SKM-1 treated with dmso at 0.1 percent for 144 hours (cell line): ENCODE results near the gene WSCD1.

Experiments used
- DNase-seq: peaks from one replicate; lab custom pipeline; 2025; ENCODE audit not compliant: unreplicated experiment; lab: John Stamatoyannopoulos, UW

WSCD1 gene

GRCh38 chr17:6057562-6057961 lies 12.6 kb upstream of the WSCD1 start:
- no peak for DNase-seq

GRCh38 chr17:6059406-6059805 lies 10.8 kb upstream of the WSCD1 start:
- no peak for DNase-seq

GRCh38 chr17:6061290-6061689 lies 8.9 kb upstream of the WSCD1 start:
- DNase-seq, result no peak

- no peak for DNase-seq
These were observed 5.3 kb upstream of the WSCD1 start for GRCh38 chr17:6064868-6065267.

- no peak for DNase-seq
These were observed 4.8 kb upstream of the WSCD1 start for GRCh38 chr17:6065351-6065750.

- no peak for DNase-seq
These were observed 3.8 kb upstream of the WSCD1 start for GRCh38 chr17:6066183-6066948.

- no peak for DNase-seq
These were observed 3.1 kb upstream of the WSCD1 start for GRCh38 chr17:6067060-6067459.

- DNase-seq, result no peak
These were observed 292 bp downstream of the WSCD1 start for GRCh38 chr17:6070430-6070912.

GRCh38 chr17:6070913-6071511 lies 833 bp downstream of the WSCD1 start:
- no peak for DNase-seq

GRCh38 chr17:6071528-6072065 lies 1.4 kb downstream of the WSCD1 start:
- no peak for DNase-seq

- DNase-seq, result no peak
These were observed 2.0 kb downstream of the WSCD1 start for GRCh38 chr17:6072157-6072556.

- no peak for DNase-seq
These were observed 2.4 kb downstream of the WSCD1 start for GRCh38 chr17:6072611-6073010.

- DNase-seq, result no peak
These were observed 3.4 kb downstream of the WSCD1 start for GRCh38 chr17:6073620-6074019.

GRCh38 chr17:6075050-6075449 lies 4.9 kb downstream of the WSCD1 start:
- DNase-seq, result no peak

GRCh38 chr17:6075845-6076244 lies 5.7 kb downstream of the WSCD1 start:
- no peak for DNase-seq

- no peak for DNase-seq
These were observed 7.6 kb downstream of the WSCD1 start for GRCh38 chr17:6077752-6078151.

- DNase-seq, result no peak
These were observed 8.3 kb downstream of the WSCD1 start for GRCh38 chr17:6078458-6078871.

GRCh38 chr17:6079155-6079888 lies 9.1 kb downstream of the WSCD1 start:
- no peak for DNase-seq

- no peak for DNase-seq
These were observed 9.8 kb downstream of the WSCD1 start for GRCh38 chr17:6079960-6080359.

GRCh38 chr17:6080711-6081430 lies 10.7 kb downstream of the WSCD1 start:
- no peak for DNase-seq

- DNase-seq, result no peak
These were observed 12.2 kb downstream of the WSCD1 start for GRCh38 chr17:6082335-6082734.
